HG03439 (cell line): ENCODE data around the gene SRGN.

Experiments
- ATAC-seq: cut with Tn5 transposase; IDR thresholded peaks from one replicate; pipeline ENCODE4 v1.9.1; 2021; ENCODE audit warnings: mild to moderate bottlenecking, moderate library complexity; ENCODE audit not compliant: unreplicated experiment

The SRGN gene

GRCh38 chr10:69060127-69060798 lies 27.6 kb upstream of the SRGN start:
- ATAC-seq, result no peak

- no peak for ATAC-seq
Measured at GRCh38 chr10:69061305-69062161, 26.4 kb upstream of the SRGN start.

- ATAC-seq, result no peak
Measured at GRCh38 chr10:69062901-69063300, 25.0 kb upstream of the SRGN start.

- ATAC-seq, result no peak
Measured at GRCh38 chr10:69064762-69065328, 23.1 kb upstream of the SRGN start.

- ATAC-seq, result peak; percentile 52
Measured at GRCh38 chr10:69065406-69066361, 22.2 kb upstream of the SRGN start.

- ATAC-seq, result no peak
Measured at GRCh38 chr10:69067189-69067588, 20.7 kb upstream of the SRGN start.

- ATAC-seq, result no peak
Measured at GRCh38 chr10:69068549-69068948, 19.4 kb upstream of the SRGN start.

- ATAC-seq, result no peak
Measured at GRCh38 chr10:69069090-69070042, 18.5 kb upstream of the SRGN start.

GRCh38 chr10:69070951-69071350 lies 17.0 kb upstream of the SRGN start:
- ATAC-seq, result no peak

GRCh38 chr10:69071610-69072009 lies 16.3 kb upstream of the SRGN start:
- no peak for ATAC-seq

GRCh38 chr10:69073026-69073425 lies 14.9 kb upstream of the SRGN start:
- ATAC-seq, result no peak

GRCh38 chr10:69073736-69074364 lies 14.1 kb upstream of the SRGN start:
- no peak for ATAC-seq

- no peak for ATAC-seq
Measured at GRCh38 chr10:69074532-69074931, 13.4 kb upstream of the SRGN start.

- no peak for ATAC-seq
Measured at GRCh38 chr10:69075431-69075830, 12.5 kb upstream of the SRGN start.

GRCh38 chr10:69078311-69078710 lies 9.6 kb upstream of the SRGN start:
- no peak for ATAC-seq

- ATAC-seq, result no peak
Measured at GRCh38 chr10:69080226-69080625, 7.7 kb upstream of the SRGN start.

- ATAC-seq, result no peak
Measured at GRCh38 chr10:69086001-69086509, 1.8 kb upstream of the SRGN start.

GRCh38 chr10:69088471-69088769 lies 517 bp downstream of the SRGN start:
- no peak for ATAC-seq

GRCh38 chr10:69088801-69089501 lies 1.0 kb downstream of the SRGN start:
- no peak for ATAC-seq
